ENCODE results near the gene ACTN1.

ACTN1 gene

GRCh38 chr14:68871392-68871791 lies 107.7 kb downstream of the ACTN1 start:
- H3K9me3 Mint-ChIP-seq = no peaks in the 10 kb centered on the region
- H3K27me3 Mint-ChIP-seq (ENCODE audit: low read depth, poor library complexity) = no peaks in the 10 kb centered on the region
- H3K4me1 Mint-ChIP-seq = no peaks in the 10 kb centered on the region
- no peak for DNase-seq
- no peak overlapping the region for H3K27ac Mint-ChIP-seq
- TF ChIP-seq, protein P1, sequence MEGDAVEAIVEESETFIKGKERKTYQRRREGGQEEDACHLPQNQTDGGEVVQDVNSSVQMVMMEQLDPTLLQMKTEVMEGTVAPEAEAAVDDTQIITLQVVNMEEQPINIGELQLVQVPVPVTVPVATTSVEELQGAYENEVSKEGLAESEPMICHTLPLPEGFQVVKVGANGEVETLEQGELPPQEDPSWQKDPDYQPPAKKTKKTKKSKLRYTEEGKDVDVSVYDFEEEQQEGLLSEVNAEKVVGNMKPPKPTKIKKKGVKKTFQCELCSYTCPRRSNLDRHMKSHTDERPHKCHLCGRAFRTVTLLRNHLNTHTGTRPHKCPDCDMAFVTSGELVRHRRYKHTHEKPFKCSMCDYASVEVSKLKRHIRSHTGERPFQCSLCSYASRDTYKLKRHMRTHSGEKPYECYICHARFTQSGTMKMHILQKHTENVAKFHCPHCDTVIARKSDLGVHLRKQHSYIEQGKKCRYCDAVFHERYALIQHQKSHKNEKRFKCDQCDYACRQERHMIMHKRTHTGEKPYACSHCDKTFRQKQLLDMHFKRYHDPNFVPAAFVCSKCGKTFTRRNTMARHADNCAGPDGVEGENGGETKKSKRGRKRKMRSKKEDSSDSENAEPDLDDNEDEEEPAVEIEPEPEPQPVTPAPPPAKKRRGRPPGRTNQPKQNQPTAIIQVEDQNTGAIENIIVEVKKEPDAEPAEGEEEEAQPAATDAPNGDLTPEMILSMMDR (IDR thresholded peaks at IDR 0.05) = no peak
- no peak overlapping the region for H3K4me3 Mint-ChIP-seq
- H3K36me3 Mint-ChIP-seq (ENCODE audit: low read depth) = peaks cover 48% of the 10 kb centered on the region

GRCh38 chr14:68866991-68867533 lies 112.0 kb downstream of the ACTN1 start:
- H3K36me3 Mint-ChIP-seq (ENCODE audit: low read depth) = peaks cover 22% of the 10 kb centered on the region
- TF ChIP-seq, protein P1 (IDR thresholded peaks at IDR 0.05) = no peak
- no peak overlapping the region for H3K4me3 Mint-ChIP-seq
- peaks cover 4% of the 10 kb centered on the region for H3K4me1 Mint-ChIP-seq
- no peak overlapping the region for H3K27ac Mint-ChIP-seq
- DNase-seq = no peak
- H3K27me3 Mint-ChIP-seq (ENCODE audit: low read depth, poor library complexity) = peaks cover 4% of the 10 kb centered on the region
- peaks cover 16% of the 10 kb centered on the region for H3K9me3 Mint-ChIP-seq

DNA sequence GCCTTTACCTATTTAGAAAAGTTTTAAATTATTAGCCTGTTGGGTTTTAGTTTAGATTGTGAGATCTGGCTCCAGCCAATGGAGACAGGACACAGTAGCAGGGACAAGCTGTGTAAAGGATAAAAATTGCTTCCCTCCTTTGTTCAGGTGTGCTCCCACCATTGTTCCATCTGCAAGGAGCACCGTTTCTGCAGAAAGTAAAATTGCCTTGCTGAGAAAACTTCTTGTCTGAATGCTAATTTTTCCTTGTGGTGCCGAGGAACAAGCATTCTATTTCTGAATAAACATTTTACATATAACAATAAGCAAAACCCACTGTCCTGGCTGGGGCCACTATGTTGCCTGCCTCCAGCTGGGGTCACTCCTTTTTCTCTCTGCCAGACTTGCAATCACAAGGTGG lies 113.6 kb downstream of the ACTN1 start:
- peaks cover 4% of the 10 kb centered on the region for H3K27me3 Mint-ChIP-seq (ENCODE audit: low read depth, poor library complexity)
- H3K36me3 Mint-ChIP-seq (ENCODE audit: low read depth) = peaks cover 8% of the 10 kb centered on the region
- H3K4me1 Mint-ChIP-seq = peaks cover 10% of the 10 kb centered on the region
- TF ChIP-seq, protein P1 (IDR thresholded peaks at IDR 0.05) = no peak
- no peak overlapping the region for H3K4me3 Mint-ChIP-seq
- H3K9me3 Mint-ChIP-seq = peaks cover 16% of the 10 kb centered on the region
- DNase-seq = no peak
- H3K27ac Mint-ChIP-seq = no peak overlapping the region

DNA sequence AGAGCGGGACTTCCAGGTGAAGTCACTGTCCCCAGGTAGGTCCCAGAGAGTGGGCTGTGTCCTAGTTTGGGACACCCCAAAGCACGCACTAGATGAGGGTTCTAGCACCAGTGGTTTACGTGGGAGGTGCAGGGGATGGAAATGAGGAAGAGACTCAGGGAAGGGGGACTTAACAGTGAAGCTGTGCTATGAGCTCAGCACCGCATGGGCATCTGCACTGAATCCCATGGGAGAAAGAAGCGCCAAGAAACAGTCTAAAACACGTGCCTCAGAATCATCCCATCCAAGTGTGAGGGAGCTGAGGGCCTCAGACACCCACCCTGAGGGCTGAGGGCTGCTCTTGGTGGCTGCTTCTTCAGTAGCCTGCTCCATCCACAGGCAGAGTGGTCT lies 114.7 kb downstream of the ACTN1 start:
- H3K4me3 Mint-ChIP-seq = no peak overlapping the region
- TF ChIP-seq, protein P1 (IDR thresholded peaks at IDR 0.05) = no peak
- peaks cover 16% of the 10 kb centered on the region for H3K9me3 Mint-ChIP-seq
- peaks cover 8% of the 10 kb centered on the region for H3K36me3 Mint-ChIP-seq (ENCODE audit: low read depth)
- no peak for DNase-seq
- peaks cover 4% of the 10 kb centered on the region for H3K27me3 Mint-ChIP-seq (ENCODE audit: low read depth, poor library complexity)
- no peak overlapping the region for H3K27ac Mint-ChIP-seq
- H3K4me1 Mint-ChIP-seq = peaks cover 10% of the 10 kb centered on the region

- H3K36me3 Mint-ChIP-seq (ENCODE audit: low read depth) = peaks cover 8% of the 10 kb centered on the region
- peaks cover 16% of the 10 kb centered on the region for H3K9me3 Mint-ChIP-seq
- H3K27me3 Mint-ChIP-seq (ENCODE audit: low read depth, poor library complexity) = peaks cover 4% of the 10 kb centered on the region
- no peak for DNase-seq
- no peak overlapping the region for H3K4me3 Mint-ChIP-seq
- peaks cover 10% of the 10 kb centered on the region for H3K4me1 Mint-ChIP-seq
- H3K27ac Mint-ChIP-seq = no peak overlapping the region
- TF ChIP-seq, protein P1 (IDR thresholded peaks at IDR 0.05) = no peak
Observed at GRCh38 chr14:68863610-68864360, 115.3 kb downstream of the ACTN1 start.

Data from nephron progenitor cell (in vitro differentiated cells).